ENCODE measurements around the gene ZNF341. TPM values are rescaled to one million over a fixed set of nuclear protein-coding genes. Genes with fewer than 3 reads are reported as not detected.

The ZNF341 gene
- total RNA-seq, 1 donor from 2014 or later, result 5.3 TPM

GRCh38 chr20:33771938-33772337, 40.1 kb downstream of the ZNF341 start:
- no peaks in the 10 kb centered on the region for H3K27me3 Mint-ChIP-seq (ENCODE audit: low read depth)
- TF ChIP-seq, protein P1, sequence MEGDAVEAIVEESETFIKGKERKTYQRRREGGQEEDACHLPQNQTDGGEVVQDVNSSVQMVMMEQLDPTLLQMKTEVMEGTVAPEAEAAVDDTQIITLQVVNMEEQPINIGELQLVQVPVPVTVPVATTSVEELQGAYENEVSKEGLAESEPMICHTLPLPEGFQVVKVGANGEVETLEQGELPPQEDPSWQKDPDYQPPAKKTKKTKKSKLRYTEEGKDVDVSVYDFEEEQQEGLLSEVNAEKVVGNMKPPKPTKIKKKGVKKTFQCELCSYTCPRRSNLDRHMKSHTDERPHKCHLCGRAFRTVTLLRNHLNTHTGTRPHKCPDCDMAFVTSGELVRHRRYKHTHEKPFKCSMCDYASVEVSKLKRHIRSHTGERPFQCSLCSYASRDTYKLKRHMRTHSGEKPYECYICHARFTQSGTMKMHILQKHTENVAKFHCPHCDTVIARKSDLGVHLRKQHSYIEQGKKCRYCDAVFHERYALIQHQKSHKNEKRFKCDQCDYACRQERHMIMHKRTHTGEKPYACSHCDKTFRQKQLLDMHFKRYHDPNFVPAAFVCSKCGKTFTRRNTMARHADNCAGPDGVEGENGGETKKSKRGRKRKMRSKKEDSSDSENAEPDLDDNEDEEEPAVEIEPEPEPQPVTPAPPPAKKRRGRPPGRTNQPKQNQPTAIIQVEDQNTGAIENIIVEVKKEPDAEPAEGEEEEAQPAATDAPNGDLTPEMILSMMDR (IDR thresholded peaks at IDR 0.05; ENCODE audit: unreplicated experiment), result no peak
- H3K4me1 Mint-ChIP-seq, result no peaks in the 10 kb centered on the region
- peaks cover 11% of the 10 kb centered on the region for H3K36me3 Mint-ChIP-seq
- no peak overlapping the region for H3K4me3 Mint-ChIP-seq
- no peak overlapping the region for H3K27ac Mint-ChIP-seq
- H3K9me3 Mint-ChIP-seq, result no peaks in the 10 kb centered on the region
- no peak for DNase-seq (ENCODE audit: low spot score in 2 of 2, unreplicated experiment in 2 of 2)

GRCh38 chr20:33772439-33772838, 40.6 kb downstream of the ZNF341 start:
- DNase-seq (ENCODE audit: low spot score in 2 of 2, unreplicated experiment in 2 of 2), result no peak
- Mint-ChIP-seq H3K36me3 (peaks cover 8% of the 10 kb centered on the region), H3K27me3 (ENCODE audit: low read depth) (no peaks in the 10 kb centered on the region), H3K9me3 (no peaks in the 10 kb centered on the region), H3K4me1 (no peaks in the 10 kb centered on the region), H3K4me3 (no peak overlapping the region), H3K27ac (no peak overlapping the region)
- TF ChIP-seq, protein P1 (IDR thresholded peaks at IDR 0.05; ENCODE audit: unreplicated experiment), result no peak

DNA sequence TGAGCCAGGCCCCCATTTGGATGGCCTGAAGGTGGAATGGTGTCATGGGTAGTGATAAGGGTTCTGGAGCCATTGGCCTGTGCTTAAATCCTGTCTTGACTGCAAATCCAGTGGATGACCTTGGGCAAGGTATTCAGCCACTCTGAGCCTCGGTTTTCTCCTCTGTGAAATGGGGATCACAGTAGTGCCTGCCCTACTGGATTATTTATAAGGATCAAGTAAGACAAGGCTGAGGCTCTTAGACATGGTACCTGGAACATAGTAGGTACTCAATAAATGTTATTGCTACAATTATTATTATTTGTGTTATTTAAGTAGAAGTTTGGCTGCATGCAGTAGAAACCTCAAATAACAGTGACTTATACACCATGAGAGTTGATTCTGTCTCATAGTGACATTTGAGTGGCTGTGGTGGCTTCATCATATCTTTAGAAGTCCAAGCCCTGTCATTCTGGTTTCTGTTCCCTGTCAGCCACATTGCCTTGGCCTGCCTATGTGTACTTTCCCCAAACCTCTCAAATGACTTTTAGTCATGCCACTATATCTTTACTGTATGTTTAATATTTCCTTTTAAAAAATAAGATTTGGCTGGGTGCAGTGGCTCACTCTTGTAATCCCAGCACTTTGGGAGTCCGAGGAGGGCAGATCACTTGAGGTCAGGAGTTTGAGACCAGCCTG, 41.8 kb downstream of the ZNF341 start:
- Mint-ChIP-seq H3K27me3 (ENCODE audit: low read depth) (no peaks in the 10 kb centered on the region), H3K27ac (no peak overlapping the region), H3K36me3 (peaks cover 4% of the 10 kb centered on the region), H3K4me1 (no peaks in the 10 kb centered on the region), H3K4me3 (no peak overlapping the region), H3K9me3 (no peaks in the 10 kb centered on the region)
- TF ChIP-seq, protein P1 (IDR thresholded peaks at IDR 0.05; ENCODE audit: unreplicated experiment), result no peak
- DNase-seq (ENCODE audit: low spot score in 2 of 2, unreplicated experiment in 2 of 2), result no peak

DNA sequence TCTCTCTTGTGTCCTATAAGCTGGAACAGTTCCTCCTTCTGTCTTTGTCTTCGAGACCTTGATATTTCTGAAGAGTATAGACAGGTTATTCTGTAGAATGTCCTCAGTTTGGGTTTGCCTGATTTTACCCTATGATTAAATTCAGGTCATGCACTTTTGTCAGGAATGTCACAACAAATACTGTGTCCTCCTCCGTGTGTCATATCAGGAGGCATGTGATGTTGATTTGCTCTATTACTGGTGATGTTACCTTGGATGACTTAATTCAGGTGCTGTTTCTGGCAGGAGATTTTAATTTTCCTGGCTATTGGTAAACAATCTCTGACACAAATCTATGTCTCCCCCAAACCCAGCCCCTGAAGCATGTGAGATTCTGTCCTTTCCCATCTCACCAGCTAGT, 46.0 kb downstream of the ZNF341 start:
- Mint-ChIP-seq H3K27ac (no peak overlapping the region), H3K4me1 (no peaks in the 10 kb centered on the region), H3K36me3 (peaks cover 5% of the 10 kb centered on the region), H3K9me3 (no peaks in the 10 kb centered on the region), H3K27me3 (ENCODE audit: low read depth) (no peaks in the 10 kb centered on the region), H3K4me3 (no peak overlapping the region)
- TF ChIP-seq, protein P1 (IDR thresholded peaks at IDR 0.05; ENCODE audit: unreplicated experiment), result no peak
- no peak for DNase-seq (ENCODE audit: low spot score in 2 of 2, unreplicated experiment in 2 of 2)

DNA sequence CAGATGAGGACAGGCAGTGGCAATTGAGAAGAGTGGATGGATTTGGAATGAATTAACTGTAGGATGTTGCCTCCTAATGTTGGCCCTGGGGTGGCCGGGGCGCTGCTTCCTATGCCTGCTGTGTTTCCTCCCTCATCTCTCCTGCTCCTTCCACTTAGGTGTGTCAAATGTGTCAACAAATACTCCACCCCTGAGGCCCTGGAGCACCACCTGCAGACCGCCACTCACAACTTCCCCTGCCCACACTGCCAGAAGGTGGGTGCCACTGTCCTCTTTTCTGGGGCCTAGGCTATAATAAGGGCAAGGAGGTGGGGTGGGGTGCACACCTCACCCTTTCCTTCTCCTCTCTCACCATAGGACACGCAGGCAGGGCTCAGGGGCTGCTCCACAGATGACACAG, 49.3 kb downstream of the ZNF341 start:
- H3K36me3 Mint-ChIP-seq, result peaks cover 5% of the 10 kb centered on the region
- no peaks in the 10 kb centered on the region for H3K9me3 Mint-ChIP-seq
- H3K4me3 Mint-ChIP-seq, result no peak overlapping the region
- no peaks in the 10 kb centered on the region for H3K27me3 Mint-ChIP-seq (ENCODE audit: low read depth)
- TF ChIP-seq, protein P1 (IDR thresholded peaks at IDR 0.05; ENCODE audit: unreplicated experiment), result no peak
- no peak overlapping the region for H3K27ac Mint-ChIP-seq
- H3K4me1 Mint-ChIP-seq, result no peaks in the 10 kb centered on the region
- DNase-seq (ENCODE audit: low spot score in 2 of 2, unreplicated experiment in 2 of 2), result no peak
